HG03439 (cell line): Measurements from ENCODE around the gene OMP.

ENCODE experiments used
- ATAC-seq: cut with Tn5 transposase; IDR thresholded peaks from one replicate; pipeline ENCODE4 v1.9.1; 2021; ENCODE audit warnings: mild to moderate bottlenecking, moderate library complexity; ENCODE audit not compliant: unreplicated experiment

Gene OMP

GRCh38 chr11:77121096-77121640 lies 18.5 kb downstream of the OMP start:
- no peak for ATAC-seq

DNA sequence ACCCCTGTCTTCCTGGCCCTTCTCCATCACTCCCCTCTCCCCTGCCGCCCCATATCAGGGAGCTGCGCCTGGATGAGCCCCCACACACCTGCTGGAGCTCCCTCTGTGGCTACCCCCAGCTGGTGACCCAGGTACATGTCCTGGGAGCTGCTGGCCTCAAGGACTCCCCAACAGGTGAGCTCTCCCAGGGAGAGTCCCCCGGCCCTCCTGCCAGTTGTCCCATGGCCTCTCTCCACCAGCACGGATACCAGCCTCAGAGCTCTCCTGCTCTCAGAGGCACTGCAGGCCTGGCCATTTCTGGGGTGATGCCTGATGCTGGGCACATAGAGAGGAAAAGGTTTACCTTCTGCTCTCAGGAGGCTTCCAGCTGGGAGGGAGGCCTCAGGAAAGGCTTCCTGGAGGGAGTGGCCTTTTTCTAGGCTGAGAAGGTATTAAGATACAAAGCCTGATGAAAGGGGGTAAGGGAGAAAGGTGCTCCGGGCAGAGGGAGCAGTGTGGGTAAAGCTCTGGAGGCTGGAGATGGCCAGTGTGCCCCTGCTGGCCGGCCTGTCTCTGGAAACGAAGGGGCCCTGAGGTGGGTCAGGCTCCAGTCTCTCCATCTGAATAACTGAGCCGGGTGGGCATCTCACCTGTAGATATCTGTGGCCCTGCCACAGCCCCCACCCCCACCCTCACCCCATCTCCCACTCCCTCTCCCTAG lies 19.4 kb downstream of the OMP start:
- ATAC-seq, result no peak

DNA sequence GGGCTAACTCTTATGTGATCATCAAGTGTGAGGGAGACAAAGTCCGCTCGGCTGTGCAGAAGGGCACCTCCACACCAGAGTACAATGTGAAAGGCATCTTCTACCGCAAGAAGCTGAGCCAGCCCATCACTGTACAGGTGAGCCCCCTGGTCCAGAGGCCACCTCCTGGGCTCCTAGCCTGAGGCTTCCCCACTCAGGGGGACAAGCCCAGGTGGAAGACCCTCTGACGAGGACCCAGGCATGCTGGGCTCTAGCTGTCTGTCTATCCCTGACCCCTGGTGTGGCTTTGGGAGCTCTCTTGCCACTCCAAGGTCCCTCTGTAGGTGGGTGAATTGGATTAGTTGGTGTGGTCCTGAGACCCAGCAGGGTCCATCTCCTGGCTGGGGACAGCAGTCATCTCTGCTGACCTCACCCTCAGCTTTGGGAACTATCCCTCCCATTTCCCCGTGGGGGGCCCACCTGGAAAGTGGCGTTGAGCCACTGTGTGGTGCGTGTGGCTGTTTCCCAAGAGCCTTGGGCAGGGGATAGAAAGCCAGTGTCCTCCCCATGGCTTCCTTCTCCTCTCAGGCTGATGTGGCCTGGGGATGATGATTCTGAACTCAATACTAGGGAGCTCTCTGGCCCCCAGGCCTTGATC lies 20.1 kb downstream of the OMP start:
- no peak for ATAC-seq

- no peak for ATAC-seq
Measured at GRCh38 chr11:77123591-77123990, 21.0 kb downstream of the OMP start.

GRCh38 chr11:77124041-77124440 lies 21.4 kb downstream of the OMP start:
- no peak for ATAC-seq

DNA sequence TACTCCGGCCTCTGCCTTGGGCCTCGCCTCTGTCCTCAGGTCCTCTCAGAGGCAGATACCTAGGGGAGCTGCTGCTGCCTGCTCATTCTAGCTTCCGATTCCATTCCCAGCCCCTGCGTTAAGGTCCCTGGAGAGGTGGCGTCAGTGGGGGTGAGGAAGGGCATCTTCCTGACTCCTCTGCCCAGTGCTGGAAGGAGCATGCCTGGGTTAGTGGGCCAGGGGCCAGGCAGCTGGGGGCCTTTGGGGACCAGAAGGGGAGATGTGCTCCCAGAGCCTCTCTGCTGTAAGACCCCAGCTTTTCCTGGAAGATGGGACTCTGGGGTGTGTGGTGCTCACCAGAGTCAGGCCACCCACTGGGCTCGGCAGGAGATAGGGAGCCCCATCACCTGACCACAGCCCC lies 21.8 kb downstream of the OMP start:
- no peak for ATAC-seq

DNA sequence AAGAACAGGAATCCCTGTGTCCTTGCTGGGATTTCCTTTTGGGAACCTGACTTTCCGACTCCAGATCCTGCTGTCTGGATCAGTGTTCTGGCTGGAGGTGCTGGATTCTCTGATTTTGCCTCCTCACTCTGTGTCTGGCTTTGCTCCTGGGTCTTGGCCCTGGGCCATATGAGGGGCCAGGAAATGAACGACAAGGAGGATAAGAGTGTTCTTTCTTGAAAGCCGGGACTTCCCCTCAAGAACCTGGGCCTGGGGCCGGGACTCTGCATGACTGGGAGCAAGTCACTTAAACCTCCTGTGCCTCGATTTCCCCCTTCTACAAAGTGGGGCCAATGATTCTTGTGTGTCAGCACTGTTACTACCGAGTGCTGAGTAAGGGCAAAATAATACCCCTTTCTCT lies 22.6 kb downstream of the OMP start:
- no peak for ATAC-seq

- no peak for ATAC-seq
Measured at GRCh38 chr11:77125695-77126094, 23.1 kb downstream of the OMP start.

DNA sequence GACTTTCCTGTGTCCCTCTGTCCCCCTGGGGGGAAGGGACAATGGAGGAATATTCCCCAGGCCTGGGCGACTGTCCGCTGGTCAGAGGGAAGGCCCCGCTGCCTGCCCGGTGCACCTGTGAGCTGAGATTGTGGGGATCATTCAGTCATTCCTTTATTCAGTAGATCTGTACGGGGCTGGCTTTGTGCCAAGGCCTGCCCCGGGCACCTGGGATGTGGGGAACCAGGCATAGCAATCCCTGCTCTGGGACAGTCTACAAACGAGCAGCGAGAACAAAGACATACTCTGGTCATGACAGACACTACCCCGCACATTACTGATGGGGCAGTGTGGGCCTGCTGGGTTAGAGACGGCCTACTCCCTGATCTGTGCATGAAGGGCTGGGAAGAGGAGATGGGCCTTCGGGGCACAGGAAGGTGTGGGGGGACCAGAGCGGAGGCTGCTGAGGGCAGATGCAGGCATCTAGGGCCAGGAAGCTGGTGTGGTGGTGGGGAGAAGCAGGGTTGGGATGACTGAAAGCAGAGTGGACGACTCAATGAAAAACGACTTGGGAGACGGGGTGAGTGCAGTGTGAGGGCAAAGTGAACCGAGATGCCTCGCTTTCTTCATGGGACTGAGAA lies 23.6 kb downstream of the OMP start:
- no peak for ATAC-seq

GRCh38 chr11:77126861-77127234 lies 24.2 kb downstream of the OMP start:
- no peak for ATAC-seq

GRCh38 chr11:77127235-77127911 lies 24.7 kb downstream of the OMP start:
- no peak for ATAC-seq

DNA sequence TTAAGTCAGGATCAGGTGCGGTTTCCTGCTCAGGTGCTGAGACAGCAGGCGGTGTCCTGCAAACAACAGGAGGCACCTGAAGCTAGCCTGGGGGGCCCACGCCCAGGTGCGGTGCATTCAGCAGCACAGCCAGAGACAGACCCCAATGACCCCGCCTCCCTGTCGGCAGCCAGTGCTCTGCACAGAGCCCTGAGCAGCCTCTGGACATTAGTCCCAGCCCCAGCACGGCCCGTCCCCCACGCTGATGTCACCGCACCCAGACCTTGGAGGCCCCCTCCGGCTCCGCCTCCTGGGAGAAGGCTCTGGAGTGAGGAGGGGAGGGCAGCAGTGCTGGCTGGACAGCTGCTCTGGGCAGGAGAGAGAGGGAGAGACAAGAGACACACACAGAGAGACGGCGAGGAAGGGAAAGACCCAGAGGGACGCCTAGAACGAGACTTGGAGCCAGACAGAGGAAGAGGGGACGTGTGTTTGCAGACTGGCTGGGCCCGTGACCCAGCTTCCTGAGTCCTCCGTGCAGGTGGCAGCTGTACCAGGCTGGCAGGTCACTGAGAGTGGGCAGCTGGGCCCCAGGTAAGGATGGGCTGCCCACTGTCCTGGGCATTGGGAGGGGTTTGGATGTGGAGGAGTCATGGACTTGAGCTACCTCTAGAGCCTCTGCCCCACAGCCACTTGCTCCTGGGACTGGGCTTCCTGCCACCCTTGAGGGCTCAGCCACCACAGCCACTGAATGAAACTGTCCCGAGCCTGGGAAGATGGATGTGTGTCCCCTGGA lies 25.5 kb downstream of the OMP start, which contains the start of gene MYO7A:
Gene MYO7A, plus strand, starts transcription at position 327 of the 772 bp plus-strand sequence. CDS start 2,389 bp downstream, outside the sequence.
- ATAC-seq, result no peak

DNA sequence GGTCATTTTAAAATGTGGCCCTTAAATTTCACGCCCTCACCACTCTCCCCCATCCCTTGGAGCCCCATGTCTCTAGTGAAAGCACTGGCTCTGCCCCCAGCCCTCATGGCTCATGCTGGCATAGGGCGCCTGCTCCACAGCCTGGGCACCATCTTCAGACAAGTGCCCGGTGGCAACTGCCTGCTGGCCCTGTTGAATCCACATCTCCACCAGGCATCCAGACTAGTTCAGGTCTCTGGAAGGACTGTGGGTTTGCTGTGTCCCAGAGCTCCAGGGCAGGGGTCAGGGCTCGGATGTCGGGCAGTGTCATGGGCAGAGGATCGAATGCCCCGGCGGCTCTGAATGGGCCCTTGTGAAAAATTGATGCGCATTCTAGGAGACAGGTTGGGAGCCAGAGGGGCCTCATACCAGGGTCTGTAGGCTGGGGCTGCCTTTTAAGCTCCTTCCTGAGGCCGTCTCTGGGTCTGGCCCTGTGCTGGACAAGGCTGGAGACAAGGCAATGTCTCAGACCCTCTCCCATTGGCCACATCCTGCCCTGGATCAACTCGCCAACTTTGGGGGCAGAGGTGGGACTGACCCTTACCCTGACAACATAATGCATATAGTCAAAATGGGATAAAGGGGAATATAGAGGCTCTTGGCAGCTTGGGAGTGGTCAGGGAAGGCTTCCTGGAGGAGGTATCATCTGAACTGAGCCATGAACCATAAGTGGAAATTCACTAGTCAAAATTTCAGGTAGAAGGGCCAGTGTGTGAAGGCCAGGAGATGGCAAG lies 26.6 kb downstream of the OMP start:
- ATAC-seq, result no peak

DNA sequence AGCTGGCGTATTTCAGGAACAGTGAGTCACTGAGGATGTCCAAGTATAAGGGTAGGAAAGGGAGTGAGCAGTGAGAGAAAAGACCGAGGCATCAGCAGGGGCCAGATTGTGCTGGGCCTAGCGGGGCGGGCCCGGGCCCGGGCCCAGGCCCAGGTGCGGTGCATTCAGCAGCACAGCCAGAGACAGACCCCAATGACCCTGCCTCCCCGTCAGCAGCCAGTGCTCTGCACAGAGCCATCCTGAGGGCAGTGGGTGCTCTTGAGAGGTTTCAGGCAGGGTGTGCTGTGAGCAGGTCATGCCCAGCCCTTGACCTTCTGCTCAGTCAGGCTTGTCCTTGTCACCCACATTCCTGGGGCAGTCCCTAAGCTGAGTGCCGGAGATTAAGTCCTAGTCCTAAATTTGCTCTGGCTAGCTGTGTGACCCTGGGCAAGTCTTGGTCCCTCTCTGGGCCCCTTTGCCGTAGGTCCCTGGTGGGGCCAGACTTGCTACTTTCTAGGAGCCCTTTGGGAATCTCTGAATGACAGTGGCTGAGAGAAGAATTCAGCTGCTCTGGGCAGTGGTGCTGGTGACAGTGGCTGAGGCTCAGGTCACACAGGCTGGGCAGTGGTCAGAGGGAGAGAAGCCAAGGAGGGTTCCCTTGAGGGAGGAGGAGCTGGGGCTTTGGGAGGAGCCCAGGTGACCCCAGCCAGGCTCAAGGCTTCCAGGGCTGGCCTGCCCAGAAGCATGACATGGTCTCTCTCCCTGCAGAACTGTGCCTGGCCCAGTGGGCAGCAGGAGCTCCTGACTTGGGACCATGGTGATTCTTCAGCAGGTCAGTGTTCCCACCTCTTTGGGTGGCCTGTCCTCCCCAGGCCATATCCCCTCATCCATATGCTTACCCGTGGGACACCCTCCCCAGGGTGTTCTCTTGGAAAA lies 27.5 kb downstream of the OMP start:
- ATAC-seq, result no peak

DNA sequence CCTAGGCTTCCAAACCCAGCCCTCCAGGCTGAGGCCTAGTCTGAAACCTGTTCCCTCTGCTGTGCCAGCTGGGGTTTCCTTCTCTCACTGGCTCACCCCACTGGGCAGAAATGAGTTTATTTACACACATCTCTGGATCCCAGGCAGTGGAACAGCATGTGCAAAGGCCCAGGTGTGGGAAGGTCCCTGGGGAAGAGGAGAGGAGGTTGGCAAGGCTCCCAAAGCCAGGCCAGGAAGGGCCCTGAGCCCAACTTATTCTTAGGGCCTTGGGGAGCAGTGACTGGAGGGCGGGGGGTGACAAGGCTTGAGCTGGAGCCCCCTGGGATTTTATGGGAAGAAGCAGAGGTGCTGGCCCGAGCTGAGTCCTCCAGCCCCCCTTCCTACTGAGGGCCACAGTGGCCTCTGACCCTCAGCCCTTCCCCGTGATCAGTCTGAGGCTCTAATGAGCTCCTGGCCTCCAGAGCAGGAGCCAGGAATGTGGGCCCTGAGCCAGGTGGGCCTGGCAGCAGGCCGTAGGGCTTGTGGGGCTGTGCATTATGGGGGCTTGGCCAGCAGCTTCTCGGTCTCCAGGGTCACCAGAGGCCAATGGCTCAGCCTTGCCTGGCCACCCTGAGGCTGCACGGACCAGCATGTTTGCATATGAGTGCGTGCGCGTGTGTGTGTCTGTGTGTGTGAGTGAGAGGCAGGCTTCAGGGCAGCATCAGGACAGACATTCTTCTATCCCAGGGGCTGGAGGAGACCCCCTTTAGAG lies 28.3 kb downstream of the OMP start:
- ATAC-seq, result no peak

DNA sequence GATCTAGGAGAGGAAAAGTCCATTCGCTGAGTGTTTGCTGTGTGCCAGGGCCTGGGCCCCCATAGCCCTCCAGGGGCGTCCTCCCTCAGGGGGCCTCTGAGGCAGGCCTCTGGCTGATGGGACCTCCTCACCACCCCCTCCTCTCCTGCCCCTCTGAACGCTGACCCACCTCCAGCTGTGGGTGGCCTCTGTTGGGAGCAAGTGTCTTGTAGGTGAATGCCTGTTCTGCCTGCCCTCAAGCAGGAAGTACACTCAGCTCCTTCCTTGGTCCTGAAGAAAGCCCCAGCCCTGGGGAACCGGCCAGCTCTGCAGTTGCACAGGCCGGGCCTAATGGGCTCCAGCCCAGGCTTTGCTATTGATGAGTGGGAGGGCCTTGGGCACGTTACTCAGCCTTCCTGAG lies 28.9 kb downstream of the OMP start:
- no peak for ATAC-seq

DNA sequence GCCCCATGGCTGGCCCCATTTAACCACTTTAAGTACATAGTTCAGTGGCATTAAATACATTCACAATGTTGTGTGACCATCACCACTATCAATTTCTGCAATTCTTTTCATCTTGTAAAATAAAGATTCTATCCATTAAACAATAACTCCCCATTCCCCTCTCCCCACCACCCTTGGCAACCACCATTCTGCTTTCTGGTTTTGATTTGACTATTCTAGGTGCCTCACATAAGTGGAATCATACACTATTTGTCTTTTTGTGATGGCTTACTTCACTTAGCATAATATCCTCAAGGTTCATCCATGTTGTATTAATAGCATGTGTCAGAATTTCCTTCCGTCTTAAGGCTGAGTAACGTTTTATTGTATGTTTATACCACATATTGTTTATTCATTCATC lies 32.4 kb downstream of the OMP start:
- ATAC-seq, result no peak

DNA sequence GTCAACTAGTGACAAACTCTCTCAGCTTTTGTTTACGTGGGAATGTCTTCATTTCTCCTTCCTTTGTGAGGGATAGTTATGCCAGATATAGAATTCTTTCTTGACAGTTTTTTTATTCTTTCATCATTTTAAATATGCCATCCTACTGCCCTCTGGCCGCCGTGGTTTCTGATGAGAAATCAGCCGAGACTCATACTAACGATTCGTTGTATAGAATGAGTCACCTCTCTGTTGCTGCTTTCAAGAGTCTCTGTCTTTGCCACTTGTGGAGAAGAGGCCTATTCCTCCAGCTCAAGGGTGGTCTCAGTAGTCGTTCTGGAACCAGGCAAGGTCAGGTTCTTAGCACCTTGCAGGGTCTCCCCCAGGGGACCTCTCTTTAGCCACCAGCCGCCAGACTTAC lies 33.4 kb downstream of the OMP start:
- no peak for ATAC-seq
